Prostate gland (tissue), 2 donors: ENCODE data around the gene PTPRD. TPM values are rescaled to one million over a fixed set of nuclear protein-coding genes. Genes with fewer than 3 reads are reported as not detected.

Source experiments
- DNase-seq: peaks from one replicate; pipeline ENCODE4 v3.0.0-alpha.2; 2019; ENCODE audit warnings: low spot score
- H3K27ac ChIP-seq, 2 donors: fragments of 200-600 bp; sonication (generic); 2 replicates each; pipeline ENCODE4 v1.5.1; 2017 to 2019
- H3K27me3 ChIP-seq: fragments of 200-600 bp; sonication (generic); replicated peaks from 2 replicates; pipeline ENCODE4 v1.5.1; 2019; ENCODE audit not compliant: insufficient read depth
- H3K36me3 ChIP-seq, 2 donors: fragments of 200-600 bp; sonication (generic); 1 replicate in 1 of 2; 2 replicates in 1 of 2; pipeline versions ENCODE4 v1.5.1 to v1.8.1; 2017 to 2019
- H3K4me1 ChIP-seq: fragments of 200-600 bp; sonication (generic); replicated peaks from 2 replicates; pipeline ENCODE4 v1.5.1; 2019
- H3K4me3 ChIP-seq, 2 donors: fragments of 200-600 bp; sonication (generic); 2 replicates each; pipeline ENCODE4 v1.5.1; 2017 to 2019
- H3K9me3 ChIP-seq: fragments of 200-600 bp; sonication (generic); 2 replicates; pipeline ENCODE4 v1.5.1; 2017
- CTCF ChIP-seq, 4 experiments: fragments of 200-600 bp in 2 of 4; fragments of 450-650 bp in 2 of 4; sonication (generic) in 2 of 4; IDR thresholded peaks; 1 replicate in 3 of 4; 2 replicates in 1 of 4; pipeline ENCODE4 v1.5.1; 2016 to 2019; ENCODE audit warnings: antibody characterized with exemption in 4 of 4, mild to moderate bottlenecking in 2 of 4, moderate library complexity in 2 of 4
- POLR2A ChIP-seq: fragments of 450-650 bp; IDR thresholded peaks from one replicate; pipeline ENCODE4 v1.6.1; 2016; ENCODE audit warnings: antibody characterized with exemption, mild to moderate bottlenecking
- POLR2AphosphoS5 ChIP-seq: sonication (generic); formaldehyde crosslinking; IDR thresholded peaks from one replicate; pipeline ENCODE4 v1.6.1; 2017; ENCODE audit warnings: antibody characterized with exemption
- WGBS: methylation state at CpG from one replicate; pipeline ENCODE4 v1.1.5; 2018; 5-methylcytosine and 5-hydroxymethylcytosine counted together
- intact Hi-C: fragments of 100-400 bp; cut with DNase I; formaldehyde crosslinking; loops from one replicate; pipeline ENCODE4 v1.14.2; 2022
- total RNA-seq, 2 donors: library from RNA; depleted of rRNA; stranded (reverse); fragments of >200 nt; gene quantifications; one replicate each; pipeline ENCODE4 v1.1.0, GENCODE V29; 2016

Gene PTPRD
- total RNA-seq, 2 donors from 2014 or later: 5.8 to 23.1 TPM

GRCh38 chr9:9820436-9820835 is 792.4 kb downstream of the PTPRD start:
- intact Hi-C loops: no loop called here
- no peak for DNase-seq
- no peaks in the 10 kb centered on the region for H3K9me3 ChIP-seq
- no peak overlapping the region for H3K4me3 ChIP-seq
- no peaks in the 10 kb centered on the region for H3K27me3 ChIP-seq
- TF ChIP-seq CTCF (IDR thresholded peaks at IDR 0.05) (no peak), POLR2AphosphoS5 (no peak)
- no peak overlapping the region for H3K27ac ChIP-seq
- no peaks in the 10 kb centered on the region for H3K4me1 ChIP-seq
- no peaks in the 10 kb centered on the region for H3K36me3 ChIP-seq

DNA sequence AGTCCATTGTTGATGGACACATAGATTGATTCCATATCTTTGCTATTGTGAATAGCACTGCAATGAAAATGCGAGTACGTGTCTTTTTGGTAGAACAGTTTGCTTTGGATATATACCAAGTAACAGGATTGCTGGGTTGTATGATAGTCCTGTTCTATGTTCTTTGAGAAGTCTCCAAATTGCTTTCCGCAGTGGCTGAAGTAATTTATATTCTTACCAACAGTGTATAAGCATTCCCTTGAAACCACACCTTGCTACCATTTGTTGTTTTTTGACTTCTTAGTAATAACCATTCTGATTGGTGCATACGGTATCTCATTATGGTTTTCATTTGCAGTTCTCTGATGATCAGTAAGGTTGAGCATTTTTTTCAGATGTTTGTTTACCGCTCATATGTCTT is 792.9 kb downstream of the PTPRD start:
- Histone ChIP-seq H3K36me3 (no peaks in the 10 kb centered on the region), H3K27ac (no peak overlapping the region), H3K9me3 (no peaks in the 10 kb centered on the region), H3K4me1 (no peaks in the 10 kb centered on the region), H3K27me3 (no peaks in the 10 kb centered on the region), H3K4me3 (no peak overlapping the region)
- DNase-seq: no peak
- intact Hi-C loops: no loop called here
- TF ChIP-seq CTCF (IDR thresholded peaks at IDR 0.05) (no peak), POLR2AphosphoS5 (no peak), POLR2A (no peak)
- 94% methylated on average over 5 of the region's 5 CpGs for WGBS

GRCh38 chr9:9817176-9817575 is 795.6 kb downstream of the PTPRD start:
- WGBS: 48% methylated on average over 2 of the region's 2 CpGs
- no peaks in the 10 kb centered on the region for H3K4me1 ChIP-seq
- no peak for DNase-seq
- no peaks in the 10 kb centered on the region for H3K9me3 ChIP-seq
- H3K4me3 ChIP-seq: no peak overlapping the region
- no peak for TF ChIP-seq CTCF (IDR thresholded peaks at IDR 0.05)
- no peak for TF ChIP-seq POLR2A
- TF ChIP-seq POLR2AphosphoS5: no peak
- H3K36me3 ChIP-seq: no peaks in the 10 kb centered on the region
- intact Hi-C loops: no loop called here
- H3K27ac ChIP-seq: no peak overlapping the region
- no peaks in the 10 kb centered on the region for H3K27me3 ChIP-seq

GRCh38 chr9:9804109-9804508 is 808.7 kb downstream of the PTPRD start:
- Histone ChIP-seq H3K4me1 (no peaks in the 10 kb centered on the region), H3K27me3 (no peaks in the 10 kb centered on the region), H3K9me3 (no peaks in the 10 kb centered on the region), H3K36me3 (no peaks in the 10 kb centered on the region), H3K4me3 (no peak overlapping the region), H3K27ac (no peak overlapping the region)
- WGBS: 74% methylated on average over 1 of the region's 1 CpG
- intact Hi-C loops: no loop called here
- no peak for DNase-seq
- TF ChIP-seq POLR2A (no peak), POLR2AphosphoS5 (no peak), CTCF (IDR thresholded peaks at IDR 0.05) (no peak)

DNA sequence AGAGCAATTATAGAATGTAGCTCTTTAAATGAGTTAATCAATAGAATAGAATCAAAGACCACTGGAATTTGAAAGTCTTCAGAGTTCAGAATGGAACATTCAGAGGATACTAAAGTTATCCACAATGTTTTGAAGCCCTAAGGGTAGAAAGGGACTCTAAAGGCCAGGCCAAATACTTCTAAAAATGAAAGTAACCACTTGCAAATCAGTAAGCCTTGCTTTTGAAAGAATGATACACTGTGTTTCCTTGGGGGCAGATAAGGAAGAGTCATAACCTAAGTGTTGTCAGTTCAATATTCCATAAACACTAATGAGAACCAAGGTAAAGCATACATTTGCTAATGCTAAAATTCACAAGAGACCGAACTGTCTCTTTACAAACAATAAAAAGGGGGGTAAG is 813.5 kb downstream of the PTPRD start:
- no peaks in the 10 kb centered on the region for H3K4me1 ChIP-seq
- no peak overlapping the region for H3K4me3 ChIP-seq
- H3K36me3 ChIP-seq: no peaks in the 10 kb centered on the region
- WGBS: 65% methylated on average over 1 of the region's 1 CpG
- H3K27ac ChIP-seq: no peak overlapping the region
- no peak for TF ChIP-seq POLR2A
- TF ChIP-seq CTCF (IDR thresholded peaks at IDR 0.05): no peak
- no peak for TF ChIP-seq POLR2AphosphoS5
- H3K9me3 ChIP-seq: no peaks in the 10 kb centered on the region
- H3K27me3 ChIP-seq: no peaks in the 10 kb centered on the region
- no peak for DNase-seq
- intact Hi-C loops: no loop called here
